COLO668 (cell line): ENCODE data around the gene IRF7.
"Not testable (repeated sequence)": the region's sequence is repeated elsewhere in the genome, so short reads cannot be mapped to it uniquely, and the experiment has no call there.

Experiments
- DNase-seq: peaks from one replicate; lab custom pipeline; 2025; ENCODE audit not compliant: unreplicated experiment; lab: John Stamatoyannopoulos, UW

The IRF7 gene

DNA sequence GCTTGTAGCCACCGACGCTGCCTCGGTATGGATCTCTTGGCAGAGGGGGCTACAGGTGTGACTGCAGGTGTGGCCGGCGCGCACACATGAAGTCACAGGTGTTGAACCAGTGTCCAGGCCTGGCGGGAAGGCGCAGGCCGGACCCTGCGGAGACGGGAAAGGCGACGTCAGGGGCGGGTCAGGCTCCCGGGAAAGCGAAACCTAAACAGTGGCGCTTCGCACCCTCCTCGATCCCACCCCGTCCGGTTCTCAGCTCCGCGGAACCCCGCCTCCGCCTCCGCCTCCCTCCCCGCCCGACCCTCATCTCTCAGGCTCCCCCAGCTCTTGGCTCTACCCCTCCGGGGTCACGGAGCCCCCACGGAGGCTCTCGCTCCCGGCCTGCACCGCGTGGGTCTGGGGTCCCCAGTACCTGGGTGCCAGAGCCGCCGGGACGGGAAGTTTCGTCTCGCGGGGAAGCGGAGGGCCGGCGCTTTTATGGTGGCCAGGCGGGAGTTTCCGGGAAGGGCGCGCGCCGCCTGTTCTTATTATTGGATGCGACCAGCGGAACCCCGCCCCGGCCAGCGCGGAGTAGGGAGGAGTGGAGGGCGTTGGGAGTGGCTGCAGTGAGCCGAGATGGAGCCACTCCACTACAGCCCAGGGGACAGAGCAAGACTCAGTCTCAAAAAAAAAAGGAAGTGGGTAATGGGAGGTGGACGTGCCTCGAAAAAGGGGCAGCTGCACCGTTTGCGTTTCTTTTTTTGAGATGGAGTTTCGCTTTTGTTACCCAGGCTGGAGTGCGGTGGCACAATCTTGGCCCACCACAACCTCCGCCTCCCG lies at the start of gene IRF7:
Gene IRF7 (minus strand): TSS at position 447 of the 816 bp plus-strand sequence. CDS start 586 bp downstream, outside the sequence.
- peak; percentile 75 for DNase-seq

DNA sequence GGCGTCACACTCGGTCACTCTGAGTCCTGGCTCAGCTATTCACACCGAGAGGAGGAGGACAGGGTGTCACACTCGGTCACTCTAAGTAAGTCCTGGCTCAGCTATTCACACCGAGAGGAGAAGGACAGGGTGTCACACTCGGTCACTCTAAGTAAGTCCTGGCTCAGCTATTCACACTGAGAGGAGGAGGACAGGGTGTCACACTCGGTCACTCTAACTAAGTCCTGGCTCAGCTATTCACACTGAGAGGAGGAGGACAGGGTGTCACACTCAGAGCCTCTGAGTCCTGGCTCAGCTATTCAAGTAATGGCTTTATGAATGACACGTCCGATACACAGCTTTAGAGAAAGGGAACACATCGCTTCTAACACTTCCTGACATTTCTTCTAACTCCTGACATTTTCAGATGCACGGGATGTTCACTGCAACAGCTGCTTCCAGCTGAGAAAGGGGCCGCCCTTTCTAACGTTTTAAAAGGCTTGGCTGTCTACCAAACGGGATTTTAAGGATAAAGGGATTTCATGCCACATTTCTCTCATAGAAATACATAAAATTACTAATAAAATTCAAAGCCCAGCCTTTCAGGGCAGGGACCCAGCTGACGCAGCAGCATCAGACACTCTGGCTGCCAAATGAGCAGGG lies 49.4 kb upstream of the IRF7 start:
- no peak for DNase-seq

DNA sequence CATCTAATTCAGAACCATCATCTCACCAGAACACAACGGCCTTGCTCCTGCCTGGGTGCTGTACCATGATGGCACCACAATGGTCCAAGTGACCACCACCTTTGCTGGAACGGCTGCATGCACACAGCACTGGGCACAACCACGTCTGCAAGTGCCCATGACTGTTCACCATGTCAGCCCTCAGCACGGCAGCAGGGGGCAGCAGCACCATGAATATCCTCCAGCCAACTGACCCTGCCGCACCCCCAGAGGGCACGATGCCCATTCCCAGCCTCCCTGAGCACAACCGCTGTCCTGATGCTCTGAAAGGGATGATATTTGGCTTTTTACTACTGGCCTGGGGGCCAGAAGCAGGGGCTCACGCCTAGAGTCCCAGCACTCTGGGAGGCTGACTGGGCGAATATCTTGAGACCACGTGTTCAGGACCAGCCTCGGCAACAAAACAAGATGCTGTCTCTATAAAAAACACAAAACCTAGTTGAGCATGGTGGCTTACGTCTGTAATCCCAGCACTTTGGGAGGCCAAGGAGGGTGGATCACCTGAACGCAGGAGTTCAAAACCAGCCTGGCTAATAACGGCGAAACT lies 47.0 kb upstream of the IRF7 start:
- peak; percentile 12 for DNase-seq

DNA sequence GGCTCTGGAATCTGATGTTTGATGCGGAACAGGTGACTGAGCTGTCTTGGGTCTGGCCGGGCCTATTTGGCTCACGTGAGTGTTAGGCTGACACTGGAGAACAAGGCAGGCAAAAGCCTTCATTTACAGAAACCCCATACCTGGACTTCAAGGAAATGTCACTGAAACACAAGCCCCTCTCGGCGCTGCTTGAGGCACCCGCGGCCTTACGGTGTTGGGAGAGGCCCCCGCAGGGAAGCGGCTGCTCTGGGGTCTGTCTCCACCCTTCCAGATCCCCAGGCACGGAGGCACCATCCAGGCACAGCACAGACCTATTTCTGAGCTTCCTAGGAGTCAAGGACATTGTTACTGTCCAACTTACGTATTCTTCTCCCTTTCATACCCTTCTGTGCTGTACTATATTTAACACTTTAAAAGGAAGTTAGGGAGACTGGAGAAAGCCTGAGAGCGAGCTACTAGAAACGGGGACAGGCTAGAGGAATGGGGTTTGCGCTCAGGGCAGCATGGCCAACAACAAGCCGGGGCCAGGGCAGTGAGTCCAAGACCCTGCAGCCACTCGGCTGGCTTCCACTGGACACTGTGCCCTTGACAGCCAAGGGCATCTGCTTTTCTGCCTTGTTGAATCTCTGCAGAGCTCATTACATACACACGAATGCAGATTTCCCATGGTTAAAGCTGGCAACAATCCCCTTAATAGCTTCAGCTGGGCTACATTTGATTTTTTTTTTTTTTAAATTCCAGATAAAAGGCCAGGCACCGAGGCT lies 45.1 kb upstream of the IRF7 start:
- DNase-seq: no peak

DNA sequence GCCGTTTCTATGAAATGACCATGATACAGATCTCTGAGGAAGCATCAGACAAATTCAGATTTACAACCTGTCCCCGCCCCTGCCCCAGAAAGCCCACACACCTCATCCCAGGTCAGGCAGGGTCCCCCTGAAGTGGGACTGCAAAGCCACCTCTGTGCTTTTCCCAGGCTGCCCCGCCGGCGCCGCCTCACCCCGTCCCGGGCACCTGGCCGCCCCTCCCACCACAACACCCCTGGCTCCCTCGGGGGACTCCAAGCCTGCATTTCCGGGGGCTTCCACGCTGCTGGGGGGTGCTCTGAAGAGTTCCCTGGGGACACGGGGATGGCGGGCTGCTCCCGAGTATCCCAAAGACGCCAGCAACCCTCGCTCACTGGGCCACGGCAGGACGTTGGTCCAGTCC lies 44.5 kb upstream of the IRF7 start:
- no peak for DNase-seq

GRCh38 chr11:659532-660085 lies 43.9 kb upstream of the IRF7 start:
- DNase-seq: no peak

DNA sequence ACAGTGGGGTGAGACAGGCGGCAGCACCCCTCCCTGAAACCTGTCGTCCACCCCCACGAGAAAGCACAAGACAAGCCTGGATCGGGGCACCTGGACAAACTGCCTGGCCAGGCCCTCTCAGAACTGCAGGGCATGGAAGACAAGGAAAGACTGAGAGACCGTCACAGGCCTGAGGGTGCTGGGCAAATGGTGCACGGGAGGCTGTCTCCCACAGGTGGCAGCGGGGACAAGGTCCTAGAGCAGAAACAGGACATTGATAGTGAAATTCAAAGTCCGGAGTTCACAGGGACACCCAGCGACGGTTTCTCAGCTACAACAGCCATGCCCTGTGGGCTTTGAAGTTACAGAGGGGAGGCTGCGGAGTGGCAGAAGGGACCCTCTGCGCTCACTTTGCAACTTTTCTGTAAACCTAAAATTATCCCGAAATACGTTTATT lies 42.0 kb upstream of the IRF7 start:
- no peak for DNase-seq

DNA sequence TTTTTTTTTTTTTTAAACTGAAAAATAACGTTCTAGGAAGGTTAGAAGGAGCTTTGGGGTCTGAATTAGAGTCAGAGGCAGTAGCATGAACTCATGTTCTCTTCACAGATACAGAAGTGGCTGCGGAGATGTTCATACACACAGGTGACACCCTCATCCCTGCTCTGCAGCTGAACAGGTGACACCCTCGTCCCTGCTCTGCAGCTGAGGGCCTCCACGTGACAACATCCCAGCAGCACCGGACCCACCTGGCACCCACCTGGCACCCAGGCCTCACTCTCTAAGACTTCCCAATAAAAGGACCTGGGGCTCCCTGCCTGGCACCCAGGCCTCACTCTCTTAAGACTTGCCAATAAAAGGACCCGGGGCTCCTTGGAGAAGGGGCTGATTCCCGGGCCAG lies 41.1 kb upstream of the IRF7 start:
- no peak for DNase-seq

DNA sequence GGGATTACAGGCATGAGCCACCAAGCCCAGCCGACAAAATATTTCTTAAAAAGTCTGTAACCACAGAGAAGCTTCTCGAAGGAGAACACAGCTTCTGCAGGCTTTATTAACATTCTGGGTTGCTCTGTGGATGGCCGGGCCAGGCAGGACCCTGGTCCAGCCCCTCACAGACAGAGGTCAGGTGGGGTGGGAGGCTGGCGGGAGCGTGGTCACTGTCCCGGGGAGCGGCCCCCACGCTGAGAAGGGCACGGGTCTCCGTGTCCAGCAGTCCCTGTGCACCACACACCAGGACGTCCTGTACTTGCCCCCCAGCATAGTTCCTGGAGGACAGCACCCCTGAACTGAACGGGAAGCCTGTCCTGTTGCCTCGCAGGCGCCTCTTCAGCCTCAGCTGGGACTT lies 40.7 kb upstream of the IRF7 start:
- no peak for DNase-seq

- no peak for DNase-seq
These were observed 39.4 kb upstream of the IRF7 start for GRCh38 chr11:655036-655726.

- DNase-seq: not testable (repeated sequence)
These were observed 38.7 kb upstream of the IRF7 start for GRCh38 chr11:654444-654843.

DNA sequence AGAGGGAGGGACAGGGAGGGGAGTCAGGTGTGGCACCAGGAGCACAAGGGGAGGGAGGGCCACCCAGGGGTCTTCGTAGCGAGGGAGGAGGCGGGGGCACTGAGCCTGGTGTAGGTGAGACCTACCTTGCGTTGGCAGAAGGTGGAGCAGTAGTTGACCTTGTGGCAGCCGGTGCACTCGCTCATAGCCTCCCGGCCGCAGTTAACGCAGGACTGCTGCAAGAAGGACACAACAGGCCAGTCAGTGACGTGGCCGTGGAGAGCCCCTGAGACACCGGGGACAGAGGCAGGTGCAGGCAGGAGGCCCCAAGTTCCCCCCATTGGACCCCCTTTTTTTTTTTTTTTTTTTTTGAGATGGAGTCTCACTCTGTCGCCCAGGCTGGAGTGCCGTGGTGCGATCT lies 38.1 kb upstream of the IRF7 start:
- no peak for DNase-seq

GRCh38 chr11:653136-653535 lies 37.4 kb upstream of the IRF7 start:
- not testable (repeated sequence) for DNase-seq

DNA sequence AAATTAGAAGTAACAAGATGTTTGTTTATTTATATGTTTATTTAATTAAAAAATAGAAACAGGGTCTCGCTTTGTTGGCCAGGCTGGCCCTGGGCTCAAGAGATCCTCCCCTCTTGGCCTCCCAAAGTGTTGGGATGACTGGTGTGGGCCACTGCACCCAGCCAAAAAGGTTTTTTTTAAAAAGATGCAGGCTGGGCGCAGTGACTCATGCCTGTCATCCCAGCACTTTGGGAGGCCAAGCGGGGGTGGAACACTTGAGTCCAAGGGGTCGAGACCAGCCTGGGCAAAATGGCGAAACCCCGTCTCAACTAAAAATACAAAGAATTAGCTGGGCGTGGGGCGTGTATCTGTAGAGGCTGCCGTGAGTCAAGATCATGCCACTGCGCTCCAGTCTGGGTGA lies 34.7 kb upstream of the IRF7 start:
- no peak for DNase-seq

DNA sequence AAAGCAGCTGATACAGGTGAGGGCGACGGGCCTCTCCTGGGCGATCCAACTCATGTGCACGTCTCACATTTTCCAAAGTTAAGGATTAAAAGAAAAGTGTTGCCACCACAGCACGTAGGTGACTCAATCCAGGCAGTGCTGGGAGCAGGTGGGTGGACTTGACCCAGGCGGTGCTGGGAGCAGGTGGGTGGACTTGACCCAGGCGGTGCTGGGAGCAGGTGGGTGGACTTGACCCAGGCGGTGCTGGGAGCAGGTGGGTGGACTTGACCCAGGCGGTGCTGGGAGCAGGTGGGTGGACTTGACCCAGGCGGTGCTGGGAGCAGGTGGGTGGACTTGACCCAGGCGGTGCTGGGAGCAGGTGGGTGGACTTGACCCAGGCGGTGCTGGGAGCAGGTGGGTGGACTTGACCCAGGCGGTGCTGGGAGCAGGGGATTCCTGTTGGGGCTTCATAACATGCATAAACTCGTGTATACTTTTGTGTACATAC lies 32.0 kb upstream of the IRF7 start:
- DNase-seq: not testable (repeated sequence)

DNA sequence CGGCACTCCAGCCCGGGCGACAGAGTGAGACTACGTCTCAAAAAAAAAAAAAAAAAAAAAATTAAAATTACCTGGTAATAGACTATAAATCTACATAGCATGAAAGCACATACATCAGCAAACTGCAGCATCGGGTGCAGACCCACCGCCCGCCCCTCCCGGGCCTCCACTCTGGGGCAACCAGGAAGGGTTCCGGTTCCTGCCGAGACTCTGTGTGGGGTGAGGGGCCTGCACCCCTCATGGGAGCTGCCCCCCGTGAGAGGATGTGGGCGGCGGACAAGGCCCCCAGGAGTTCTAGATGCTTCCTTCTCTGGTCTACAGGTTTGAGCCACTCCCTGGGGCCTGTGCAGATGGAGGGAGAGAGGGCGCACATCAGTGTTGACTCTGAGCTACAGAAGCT lies 30.5 kb upstream of the IRF7 start:
- no peak for DNase-seq

GRCh38 chr11:645536-645935 lies 29.8 kb upstream of the IRF7 start:
- no peak for DNase-seq

DNA sequence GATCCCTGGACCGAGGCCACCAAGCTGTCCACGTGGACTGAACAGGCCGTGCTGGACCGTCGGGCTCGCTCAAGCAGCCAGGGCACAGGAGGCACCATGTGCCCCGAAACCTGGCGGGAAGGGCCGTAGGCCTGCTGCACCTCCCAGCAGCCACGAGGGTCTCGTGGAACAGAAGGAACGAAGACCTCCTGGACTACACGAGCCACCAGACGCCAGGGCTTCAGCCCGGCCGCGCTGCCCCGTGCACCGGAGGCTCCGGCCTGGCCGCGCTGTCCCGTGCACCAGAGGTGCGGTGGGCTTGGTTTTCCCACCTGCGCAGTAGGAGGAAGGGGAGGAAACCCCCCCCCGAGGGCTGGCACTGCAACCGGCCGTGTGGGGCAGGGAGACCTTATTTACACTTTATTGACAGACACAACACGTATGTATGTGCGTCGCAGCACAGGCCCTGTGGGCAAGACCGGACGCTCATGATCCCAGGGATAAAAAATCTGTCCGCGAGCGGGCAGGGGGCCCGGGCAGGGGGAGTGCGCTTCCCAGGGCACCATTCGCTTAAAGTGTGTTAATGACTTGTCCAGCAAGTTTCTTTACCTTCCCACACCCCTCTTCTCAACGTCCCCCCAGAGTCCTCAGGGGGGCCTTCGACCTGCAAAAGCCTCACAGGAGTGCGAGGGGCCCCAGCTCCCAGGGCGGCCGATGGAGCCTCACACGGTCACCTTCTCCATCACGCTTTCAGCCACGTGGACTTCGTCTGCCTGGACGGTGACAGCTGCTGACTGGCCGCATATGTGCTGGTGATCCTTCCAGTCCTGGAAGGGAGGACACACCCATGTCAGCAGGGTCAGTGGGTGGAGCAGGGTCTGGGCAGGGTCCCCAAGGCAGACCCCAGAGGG lies 28.3 kb upstream of the IRF7 start:
- no peak for DNase-seq

GRCh38 chr11:643366-643765 lies 27.6 kb upstream of the IRF7 start:
- DNase-seq: no peak
